DND-41 (cell line): Measurements from ENCODE around the gene SRSF3.

Source experiments
- EZH2 ChIP-seq: IDR thresholded peaks from 3 replicates; pipeline ENCODE4 v1.6.1; 2012; ENCODE audit warnings: borderline replicate concordance, low read depth, mild to moderate bottlenecking, moderate library complexity, low read length, inconsistent platforms; ENCODE audit not compliant: severe bottlenecking
- TF ChIP-seq, protein P1 (sequence below): IDR thresholded peaks from 2 replicates; pipeline ENCODE4 v1.5.1; 2012; ENCODE audit warnings: borderline replicate concordance, low read length, moderate library complexity, mild to moderate bottlenecking; ENCODE audit not compliant: poor library complexity, severe bottlenecking; ENCODE audit errors: extremely low read depth

DNA sequence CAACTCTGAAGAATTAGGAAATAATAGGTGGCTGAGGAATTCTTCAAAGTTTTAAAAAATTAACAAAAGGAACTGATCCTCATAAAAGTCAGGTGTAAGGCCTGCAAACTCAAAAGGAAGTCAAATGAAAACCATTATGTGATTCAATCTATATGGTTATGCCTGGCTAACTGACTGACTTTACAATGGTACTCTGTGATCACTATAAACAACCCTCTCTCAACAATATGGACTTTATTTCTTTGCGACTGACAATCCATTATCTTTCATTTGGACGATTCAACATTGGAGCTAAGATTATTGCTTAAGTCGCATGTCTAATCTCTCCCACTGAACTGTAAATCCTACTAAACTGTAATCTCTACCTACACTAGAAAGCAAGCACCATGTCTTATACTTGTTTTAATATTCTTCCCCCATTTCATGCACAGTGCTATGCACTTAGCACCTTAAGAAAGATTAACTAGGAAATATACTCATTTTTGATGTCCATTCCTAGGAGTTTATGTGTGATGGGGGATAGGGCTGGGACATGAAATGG is 48.3 kb upstream of the SRSF3 start:
- TF ChIP-seq, protein P1, sequence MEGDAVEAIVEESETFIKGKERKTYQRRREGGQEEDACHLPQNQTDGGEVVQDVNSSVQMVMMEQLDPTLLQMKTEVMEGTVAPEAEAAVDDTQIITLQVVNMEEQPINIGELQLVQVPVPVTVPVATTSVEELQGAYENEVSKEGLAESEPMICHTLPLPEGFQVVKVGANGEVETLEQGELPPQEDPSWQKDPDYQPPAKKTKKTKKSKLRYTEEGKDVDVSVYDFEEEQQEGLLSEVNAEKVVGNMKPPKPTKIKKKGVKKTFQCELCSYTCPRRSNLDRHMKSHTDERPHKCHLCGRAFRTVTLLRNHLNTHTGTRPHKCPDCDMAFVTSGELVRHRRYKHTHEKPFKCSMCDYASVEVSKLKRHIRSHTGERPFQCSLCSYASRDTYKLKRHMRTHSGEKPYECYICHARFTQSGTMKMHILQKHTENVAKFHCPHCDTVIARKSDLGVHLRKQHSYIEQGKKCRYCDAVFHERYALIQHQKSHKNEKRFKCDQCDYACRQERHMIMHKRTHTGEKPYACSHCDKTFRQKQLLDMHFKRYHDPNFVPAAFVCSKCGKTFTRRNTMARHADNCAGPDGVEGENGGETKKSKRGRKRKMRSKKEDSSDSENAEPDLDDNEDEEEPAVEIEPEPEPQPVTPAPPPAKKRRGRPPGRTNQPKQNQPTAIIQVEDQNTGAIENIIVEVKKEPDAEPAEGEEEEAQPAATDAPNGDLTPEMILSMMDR: no peak
- no peak for TF ChIP-seq EZH2
